ENCODE data around the gene FAF2.

The FAF2 gene

DNA sequence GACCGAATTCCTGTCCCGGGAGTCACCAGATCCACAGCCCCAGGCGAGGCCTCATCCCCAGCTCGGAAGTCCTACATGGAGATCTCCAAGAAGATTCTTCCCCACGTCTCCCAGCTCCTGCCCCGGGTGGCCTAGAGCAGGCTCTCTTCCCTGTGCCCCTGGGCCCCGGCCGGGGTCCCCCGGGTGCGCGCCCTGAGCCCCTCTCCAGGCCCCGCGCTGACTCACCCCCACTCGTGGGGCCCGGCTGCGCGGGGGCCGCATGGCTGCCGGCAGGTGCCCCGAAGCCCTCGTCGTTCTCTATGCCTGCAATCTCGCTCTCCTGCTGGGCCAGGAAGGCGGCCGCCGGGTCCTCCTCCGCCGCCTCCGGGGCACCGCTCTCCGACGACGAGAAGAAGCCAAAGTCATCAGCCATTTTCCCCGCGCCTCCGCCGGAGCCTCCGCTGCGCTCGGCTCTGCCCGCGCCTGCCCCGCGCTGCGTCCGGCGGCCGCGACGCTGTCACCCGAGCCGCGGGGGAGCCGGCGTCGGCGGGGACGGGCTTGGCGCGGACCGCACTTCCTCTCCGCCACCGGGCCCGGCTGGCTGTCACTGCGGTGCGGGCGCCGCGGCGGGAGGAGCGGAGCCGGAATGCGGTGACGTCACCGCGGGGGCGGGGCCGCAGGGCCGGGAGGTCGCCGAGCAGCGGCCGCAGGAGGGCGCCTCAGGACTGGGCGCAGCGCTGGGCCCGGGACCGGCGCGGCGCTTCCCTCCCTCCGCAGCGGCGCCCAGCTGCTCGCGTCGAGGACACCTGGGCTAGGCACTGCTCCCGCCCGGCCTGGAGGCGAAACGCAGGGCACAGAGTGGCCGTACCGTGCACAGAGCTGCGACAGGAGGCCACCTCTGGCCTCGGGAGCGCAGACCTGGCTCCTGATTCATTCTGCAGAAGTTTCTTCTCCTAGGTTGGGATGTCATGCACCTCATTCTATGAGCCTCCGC is 31.9 kb upstream of the FAF2 start, which contains the start of gene CLTB:
TSS of gene CLTB (minus strand) at position 588 of the 973 bp plus-strand sequence. CDS start at position 412, 176 bp downstream.
- DNase-seq (ENCODE audit: low read depth): peak; percentile 88
- peak; percentile 32 for TF ChIP-seq POLR2A (IDR thresholded peaks at IDR 0.05; ENCODE audit: extremely low read depth, insufficient read length)
- TF ChIP-seq MYC (IDR thresholded peaks at IDR 0.05; ENCODE audit: low read depth, low read length): peak; percentile 64
- TF ChIP-seq, protein P1, sequence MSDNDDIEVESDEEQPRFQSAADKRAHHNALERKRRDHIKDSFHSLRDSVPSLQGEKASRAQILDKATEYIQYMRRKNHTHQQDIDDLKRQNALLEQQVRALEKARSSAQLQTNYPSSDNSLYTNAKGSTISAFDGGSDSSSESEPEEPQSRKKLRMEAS (IDR thresholded peaks at IDR 0.05; ENCODE audit: low read depth, low read length): peak; percentile 73
- TF ChIP-seq, protein P2, sequence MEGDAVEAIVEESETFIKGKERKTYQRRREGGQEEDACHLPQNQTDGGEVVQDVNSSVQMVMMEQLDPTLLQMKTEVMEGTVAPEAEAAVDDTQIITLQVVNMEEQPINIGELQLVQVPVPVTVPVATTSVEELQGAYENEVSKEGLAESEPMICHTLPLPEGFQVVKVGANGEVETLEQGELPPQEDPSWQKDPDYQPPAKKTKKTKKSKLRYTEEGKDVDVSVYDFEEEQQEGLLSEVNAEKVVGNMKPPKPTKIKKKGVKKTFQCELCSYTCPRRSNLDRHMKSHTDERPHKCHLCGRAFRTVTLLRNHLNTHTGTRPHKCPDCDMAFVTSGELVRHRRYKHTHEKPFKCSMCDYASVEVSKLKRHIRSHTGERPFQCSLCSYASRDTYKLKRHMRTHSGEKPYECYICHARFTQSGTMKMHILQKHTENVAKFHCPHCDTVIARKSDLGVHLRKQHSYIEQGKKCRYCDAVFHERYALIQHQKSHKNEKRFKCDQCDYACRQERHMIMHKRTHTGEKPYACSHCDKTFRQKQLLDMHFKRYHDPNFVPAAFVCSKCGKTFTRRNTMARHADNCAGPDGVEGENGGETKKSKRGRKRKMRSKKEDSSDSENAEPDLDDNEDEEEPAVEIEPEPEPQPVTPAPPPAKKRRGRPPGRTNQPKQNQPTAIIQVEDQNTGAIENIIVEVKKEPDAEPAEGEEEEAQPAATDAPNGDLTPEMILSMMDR (IDR thresholded peaks at IDR 0.05; ENCODE audit: low read depth, low read length): peak; percentile 6
- H3K4me3 ChIP-seq (ENCODE audit: low read depth, low read length): peak within 1 kb of the TSS; percentile 54

DNA sequence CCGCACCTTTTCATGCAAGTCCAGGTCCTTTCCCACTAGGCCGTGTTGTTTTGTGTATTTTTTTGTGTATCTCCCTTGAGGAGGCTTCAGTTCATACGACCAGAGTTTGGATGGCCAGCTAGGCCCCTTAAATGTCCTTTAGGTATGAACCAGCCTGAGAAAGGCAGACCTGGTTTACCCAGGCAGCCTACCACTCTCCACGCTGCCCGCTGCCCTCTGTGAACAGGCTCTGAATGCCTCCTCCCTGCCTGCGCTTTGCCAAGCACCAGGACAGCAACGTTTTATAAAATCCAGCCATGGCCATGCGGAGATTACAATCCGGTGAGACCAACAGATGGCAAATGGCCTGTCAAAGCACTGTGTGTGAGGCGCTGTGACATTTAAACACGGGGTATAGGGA is 31.2 kb upstream of the FAF2 start:
- peak overlapping the region; percentile 42 for H3K4me3 ChIP-seq (ENCODE audit: low read depth, low read length)
- TF ChIP-seq MYC (IDR thresholded peaks at IDR 0.05; ENCODE audit: low read depth, low read length) (no peak), POLR2A (IDR thresholded peaks at IDR 0.05; ENCODE audit: extremely low read depth, insufficient read length) (no peak)
- TF ChIP-seq, protein P1 (IDR thresholded peaks at IDR 0.05; ENCODE audit: low read depth, low read length): no peak
- TF ChIP-seq, protein P2 (IDR thresholded peaks at IDR 0.05; ENCODE audit: low read depth, low read length): no peak
- no peak for DNase-seq (ENCODE audit: low read depth)

DNA sequence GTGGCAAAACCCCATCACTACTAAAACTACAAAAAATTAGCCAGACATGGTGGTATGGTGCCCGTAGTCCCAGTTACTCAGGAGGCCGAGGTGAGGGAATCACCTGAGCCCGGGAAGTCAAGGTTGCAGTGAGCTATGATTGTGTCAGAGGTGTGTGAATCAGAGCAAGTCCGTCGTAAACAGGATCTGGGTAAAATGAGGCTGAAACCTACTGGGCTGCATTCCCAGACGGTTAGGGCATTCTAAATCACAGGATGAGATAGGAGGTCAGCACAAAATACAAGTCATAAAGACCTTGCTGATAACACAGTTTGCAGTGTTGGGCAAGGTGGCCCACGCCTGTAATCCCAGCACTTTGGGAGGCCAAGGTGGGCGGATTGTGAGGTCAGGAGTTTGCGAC is 29.9 kb upstream of the FAF2 start:
- TF ChIP-seq MYC (IDR thresholded peaks at IDR 0.05; ENCODE audit: low read depth, low read length): no peak
- TF ChIP-seq POLR2A (IDR thresholded peaks at IDR 0.05; ENCODE audit: extremely low read depth, insufficient read length): no peak
- TF ChIP-seq, protein P2 (IDR thresholded peaks at IDR 0.05; ENCODE audit: low read depth, low read length): no peak
- TF ChIP-seq, protein P1 (IDR thresholded peaks at IDR 0.05; ENCODE audit: low read depth, low read length): no peak
- DNase-seq (ENCODE audit: low read depth): no peak
- H3K4me3 ChIP-seq (ENCODE audit: low read depth, low read length): no peak overlapping the region

DNA sequence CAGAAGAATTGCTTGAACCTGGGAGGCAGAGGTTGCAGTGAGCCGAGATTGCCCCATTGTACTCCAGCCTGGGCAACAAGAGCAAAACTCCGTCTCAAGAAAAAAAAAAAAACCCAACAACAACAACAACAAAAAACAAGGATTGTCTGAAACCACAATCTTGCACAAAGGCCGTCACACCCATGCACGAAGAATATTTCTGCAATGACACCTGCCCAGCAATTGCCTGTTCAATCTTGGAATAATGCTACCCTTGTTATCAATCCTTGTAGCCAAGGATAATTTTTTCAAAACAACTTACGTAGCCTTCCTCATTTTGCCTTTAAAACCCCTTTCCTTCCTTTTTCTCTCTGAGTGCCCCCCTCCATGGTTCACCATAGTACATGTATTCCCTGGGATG is 28.1 kb upstream of the FAF2 start:
- DNase-seq (ENCODE audit: low read depth): no peak
- TF ChIP-seq, protein P1 (IDR thresholded peaks at IDR 0.05; ENCODE audit: low read depth, low read length): no peak
- TF ChIP-seq MYC (IDR thresholded peaks at IDR 0.05; ENCODE audit: low read depth, low read length): no peak
- TF ChIP-seq, protein P2 (IDR thresholded peaks at IDR 0.05; ENCODE audit: low read depth, low read length): no peak
- TF ChIP-seq POLR2A (IDR thresholded peaks at IDR 0.05; ENCODE audit: extremely low read depth, insufficient read length): no peak

DNA sequence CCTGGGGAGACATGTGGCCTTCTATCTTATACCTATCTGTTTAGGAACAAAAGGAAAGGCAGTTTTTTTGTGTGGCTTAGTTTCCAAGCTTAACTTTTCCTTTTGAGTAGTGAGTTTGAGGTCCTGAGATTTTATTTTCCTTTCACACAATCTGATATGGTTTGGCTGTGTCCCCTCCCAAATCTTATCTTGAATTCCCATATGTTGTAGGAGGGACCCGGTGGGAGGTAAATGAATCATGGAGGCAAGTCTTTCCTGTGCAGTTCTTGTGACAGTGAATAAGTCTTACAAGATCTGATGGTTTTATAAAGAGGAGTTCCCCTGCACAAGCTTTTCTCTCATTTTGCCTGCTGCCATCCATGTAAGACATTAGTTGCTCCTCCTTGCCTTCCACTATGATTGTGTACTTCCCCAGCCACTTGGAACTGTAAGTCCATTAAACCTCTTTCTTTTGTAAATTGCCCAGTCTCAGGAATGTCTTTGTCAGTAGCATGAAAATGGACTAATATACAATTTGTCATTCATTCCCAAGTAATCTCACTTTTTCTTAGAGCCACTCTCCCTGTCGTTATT is 27.1 kb upstream of the FAF2 start:
- no peak for TF ChIP-seq MYC (IDR thresholded peaks at IDR 0.05; ENCODE audit: low read depth, low read length)
- TF ChIP-seq, protein P2 (IDR thresholded peaks at IDR 0.05; ENCODE audit: low read depth, low read length): no peak
- TF ChIP-seq, protein P1 (IDR thresholded peaks at IDR 0.05; ENCODE audit: low read depth, low read length): no peak
- no peak for TF ChIP-seq POLR2A (IDR thresholded peaks at IDR 0.05; ENCODE audit: extremely low read depth, insufficient read length)
- no peak for DNase-seq (ENCODE audit: low read depth)
- H3K4me3 ChIP-seq (ENCODE audit: low read depth, low read length): no peak overlapping the region

More for the DNA sequence above, 28.1 kb upstream of the FAF2 start:
- no peak overlapping the region for H3K4me3 ChIP-seq (ENCODE audit: low read depth, low read length)
